H9 (cell line): Measurements from ENCODE around the gene OR11L1. TPM values are rescaled to one million over a fixed set of nuclear protein-coding genes. Genes with fewer than 3 reads are reported as not detected.

Experiments used
- DNase-seq: peaks from one replicate; pipeline ENCODE4 v3.0.0-alpha.2; 2017
- H2AFZ ChIP-seq: one replicate; pipeline ENCODE4 v1.6.1; 2013; ENCODE audit warnings: mild to moderate bottlenecking, low read length, control low read depth, moderate library complexity
- H2AK5ac ChIP-seq: 2 replicates; pipeline ENCODE4 v1.6.1; 2013; ENCODE audit warnings: low read length, control low read depth, mixed read lengths; ENCODE audit not compliant: insufficient read length
- H2BK120ac ChIP-seq: one replicate; pipeline ENCODE4 v1.6.1; 2013; ENCODE audit warnings: low read depth, mild to moderate bottlenecking, low read length, control low read depth, inconsistent platforms; ENCODE audit not compliant: poor library complexity, severe bottlenecking
- H2BK12ac ChIP-seq: 2 replicates; pipeline ENCODE4 v1.6.1; 2013; ENCODE audit warnings: low read length, control low read depth, mixed read lengths, low read depth; ENCODE audit not compliant: insufficient read length
- H2BK15ac ChIP-seq: 2 replicates; pipeline ENCODE4 v1.6.1; 2013; ENCODE audit warnings: low read depth, low read length, control low read depth
- H2BK20ac ChIP-seq: one replicate; pipeline ENCODE4 v1.6.1; 2013; ENCODE audit warnings: low read depth, mild to moderate bottlenecking, low read length, control low read depth, inconsistent platforms; ENCODE audit not compliant: poor library complexity, severe bottlenecking
- H2BK5ac ChIP-seq: 2 replicates; pipeline ENCODE4 v1.6.1; 2013; ENCODE audit warnings: low read length, control low read depth, mixed read lengths; ENCODE audit not compliant: insufficient read length
- H3K14ac ChIP-seq: 2 replicates; pipeline ENCODE4 v1.6.1; 2013; ENCODE audit warnings: low read length, control low read depth; ENCODE audit not compliant: insufficient read depth
- H3K18ac ChIP-seq: 2 replicates; pipeline ENCODE4 v1.6.1; 2013; ENCODE audit warnings: low read depth, mild to moderate bottlenecking, mixed read lengths, low read length, control low read depth; ENCODE audit not compliant: insufficient read length
- H3K23ac ChIP-seq: 2 replicates; pipeline ENCODE4 v1.6.1; 2013; ENCODE audit warnings: low read length, control low read depth, mixed read lengths, low read depth; ENCODE audit not compliant: insufficient read length
- H3K23me2 ChIP-seq: 2 replicates; pipeline ENCODE4 v1.6.1; 2013; ENCODE audit warnings: low read depth, mild to moderate bottlenecking, mixed read lengths, low read length, control low read depth; ENCODE audit not compliant: insufficient read length, poor library complexity, severe bottlenecking
- H3K27ac ChIP-seq: 2 replicates; pipeline ENCODE4 v1.5.1; 2013; ENCODE audit warnings: low read length, control low read depth, mixed read lengths, low read depth; ENCODE audit not compliant: insufficient read length
- H3K27me3 ChIP-seq: 2 replicates; pipeline ENCODE4 v1.6.1; 2013; ENCODE audit warnings: low read length, control low read depth, inconsistent platforms; ENCODE audit not compliant: insufficient read depth
- H3K4ac ChIP-seq: 2 replicates; pipeline ENCODE4 v1.6.1; 2013; ENCODE audit warnings: low read depth, mild to moderate bottlenecking, control low read depth, inconsistent platforms, low read length, moderate library complexity
- H3K4me1 ChIP-seq: 2 replicates; pipeline ENCODE4 v1.6.1; 2013; ENCODE audit warnings: low read length, control low read depth, inconsistent platforms; ENCODE audit not compliant: insufficient read depth
- H3K4me2 ChIP-seq: 2 replicates; pipeline ENCODE4 v1.6.1; 2013; ENCODE audit warnings: low read length, control low read depth, mixed read lengths; ENCODE audit not compliant: insufficient read length, insufficient read depth
- H3K56ac ChIP-seq: 2 replicates; pipeline ENCODE4 v1.6.1; 2013; ENCODE audit warnings: low read depth, mild to moderate bottlenecking, mixed read lengths, low read length, control low read depth; ENCODE audit not compliant: insufficient read length
- H3K79me1 ChIP-seq: 2 replicates; pipeline ENCODE4 v1.6.1; 2013; ENCODE audit warnings: low read depth, mild to moderate bottlenecking, moderate library complexity, low read length, control low read depth, inconsistent platforms; ENCODE audit not compliant: insufficient read depth, poor library complexity, severe bottlenecking
- H3K79me2 ChIP-seq: 2 replicates; pipeline ENCODE4 v1.6.1; 2013; ENCODE audit warnings: low read length, control low read depth, inconsistent platforms; ENCODE audit not compliant: insufficient read depth
- H3K9ac ChIP-seq: 2 replicates; pipeline ENCODE4 v1.6.1; 2013; ENCODE audit warnings: low read length, control low read depth, mixed read lengths; ENCODE audit not compliant: insufficient read length; ENCODE audit errors: extremely low read depth
- H3K9me3 ChIP-seq: one replicate; pipeline ENCODE4 v1.6.1; 2013; ENCODE audit warnings: low read depth, low read length, inconsistent platforms; ENCODE audit not compliant: control insufficient read depth
- H3T11ph ChIP-seq: one replicate; pipeline ENCODE4 v1.6.1; 2013; ENCODE audit warnings: mild to moderate bottlenecking, low read length, control low read depth, inconsistent platforms
- H4K20me1 ChIP-seq: one replicate; pipeline ENCODE4 v1.6.1; 2013; ENCODE audit not compliant: control insufficient read depth, insufficient read length, insufficient read depth
- H4K5ac ChIP-seq: 2 replicates; pipeline ENCODE4 v1.6.1; 2013; ENCODE audit warnings: low read depth, mild to moderate bottlenecking, mixed read lengths, low read length, control low read depth; ENCODE audit not compliant: insufficient read length
- H4K8ac ChIP-seq: replicated peaks from 2 replicates; pipeline ENCODE4 v1.6.1; 2013; ENCODE audit warnings: low read length, control low read depth, mixed read lengths, low read depth; ENCODE audit not compliant: insufficient read length
- H4K91ac ChIP-seq: 2 replicates; pipeline ENCODE4 v1.6.1; 2013; ENCODE audit warnings: low read depth, mild to moderate bottlenecking, moderate library complexity, mixed read lengths, low read length, control low read depth; ENCODE audit not compliant: insufficient read length
- H3K27ac Mint-ChIP-seq, 3 experiments: 2 replicates in 2 of 3; 3 replicates in 1 of 3; pipeline ENCODE4 v1.8.0; 2020 to 2021; ENCODE audit warnings: mixed read lengths in 3 of 3, mild to moderate bottlenecking in 1 of 3, moderate library complexity in 1 of 3
- H3K27me3 Mint-ChIP-seq: 2 replicates; pipeline ENCODE4 v1.8.0; 2021; ENCODE audit warnings: low read depth, mild to moderate bottlenecking, moderate library complexity, mixed read lengths
- H3K36me3 Mint-ChIP-seq, 3 experiments: 2 replicates in 2 of 3; 3 replicates in 1 of 3; pipeline ENCODE4 v1.8.0; 2020 to 2021; ENCODE audit warnings: low read depth in 3 of 3, mixed read lengths in 3 of 3; ENCODE audit not compliant: insufficient read depth in 1 of 3
- H3K4me1 Mint-ChIP-seq, 2 experiments: 2 replicates each; pipeline ENCODE4 v1.8.0; 2020; ENCODE audit warnings: mixed read lengths in 2 of 2
- H3K4me3 Mint-ChIP-seq, 2 experiments: 2 replicates in 1 of 2; 3 replicates in 1 of 2; pipeline ENCODE4 v1.8.0; 2020 to 2021; ENCODE audit warnings: mild to moderate bottlenecking in 2 of 2, mixed read lengths in 2 of 2, moderate library complexity in 1 of 2
- H3K9me3 Mint-ChIP-seq, 2 experiments: 2 replicates in 1 of 2; 3 replicates in 1 of 2; pipeline ENCODE4 v1.8.0; 2020; ENCODE audit warnings: mild to moderate bottlenecking in 2 of 2, mixed read lengths in 2 of 2, moderate library complexity in 1 of 2
- CTCF ChIP-seq: fragments of 200-600 bp; sonication (generic); conservative IDR thresholded peaks from 3 replicates; pipeline ENCODE4 v1.8.0; 2021; ENCODE audit warnings: antibody characterized with exemption, mild to moderate bottlenecking
- WGBS: extraction: QIAGEN DNeasy Blood & Tissue Kit; methylation state at CpG from one replicate; pipeline ENCODE4 v1.1.7; 2013; ENCODE audit warnings: missing lambda C conversion rate, low lambda C conversion rate, mixed read lengths; ENCODE audit not compliant: insufficient read length; ENCODE audit errors: extremely low coverage; 5-methylcytosine and 5-hydroxymethylcytosine counted together
- total RNA-seq: library from RNA; stranded (reverse); gene quantifications from 2 replicates; pipeline ENCODE4 v1.2.1, GENCODE V29; 2021

Gene OR11L1
- total RNA-seq, 1 experiment from 2014 or later, result not detected

- no peak overlapping the region for H3K9ac ChIP-seq
- no peaks in the 10 kb centered on the region for H3K79me1 ChIP-seq
- Mint-ChIP-seq H3K9me3 (peaks cover 22 to 27% of the 10 kb centered on the region in 2 experiments), H3K27ac (no peak overlapping the region), H3K36me3 (peaks cover 0 to 2% (median 0%) of the 10 kb centered on the region in 3 experiments; a peak in 2 of 7 replicates), H3K27me3 (no peaks in the 10 kb centered on the region), H3K4me3 (no peak overlapping the region), H3K4me1 (0 out of 4 replicates have a peak, but pooled peaks cover 0 to 2% of the 10 kb centered on the region in 2 experiments)
- no peaks in the 10 kb centered on the region for H3K23me2 ChIP-seq
- H3K23ac ChIP-seq, result no peak overlapping the region
- no peak for TF ChIP-seq CTCF
- no peak overlapping the region for H2AFZ ChIP-seq
- H3K56ac ChIP-seq, result no peak overlapping the region
- no peak overlapping the region for H3K14ac ChIP-seq
- no CpG with 5 or more reads among the region's 5 CpGs for WGBS
- no peaks in the 10 kb centered on the region for H3K27me3 ChIP-seq
- H2BK12ac ChIP-seq, result no peak overlapping the region
- H4K5ac ChIP-seq, result no peak overlapping the region
- H4K91ac ChIP-seq, result no peak overlapping the region
- no peaks in the 10 kb centered on the region for H4K20me1 ChIP-seq
- no peak for DNase-seq
- no peak overlapping the region for H2AK5ac ChIP-seq
- no peak overlapping the region for H3K4ac ChIP-seq
- peaks cover 19% of the 10 kb centered on the region for H3K9me3 ChIP-seq
- H3K27ac ChIP-seq, result no peak overlapping the region
- no peak overlapping the region for H2BK5ac ChIP-seq
- H2BK20ac ChIP-seq, result no peak overlapping the region
- no peaks in the 10 kb centered on the region for H3K4me1 ChIP-seq
- H3K79me2 ChIP-seq, result no peaks in the 10 kb centered on the region
- no peak overlapping the region for H2BK120ac ChIP-seq
- H2BK15ac ChIP-seq, result no peak overlapping the region
- no peak overlapping the region for H3K4me2 ChIP-seq
- no peak overlapping the region for H3K18ac ChIP-seq
- H3T11ph ChIP-seq, result no peak overlapping the region
- no peak overlapping the region for H4K8ac ChIP-seq
Measured at GRCh38 chr1:247845693-247846017, 4.0 kb upstream of the OR11L1 start.
